OCI-LY7 (cell line): ENCODE data around the gene CCDC39.
A peak's percentile ranks its signal among the peaks of the same experiment; 100 is the strongest.

ENCODE experiments used
- CTCF ChIP-seq: fragments of 200-600 bp; sonication (generic); conservative IDR thresholded peaks from 2 replicates; pipeline ENCODE4 v1.5.1; 2014; ENCODE audit warnings: mild to moderate bottlenecking, antibody characterized with exemption, low read length, moderate library complexity, mixed read lengths
- EZH2phosphoT487 ChIP-seq: fragments of 200-600 bp; sonication (generic); IDR thresholded peaks from 2 replicates; pipeline ENCODE4 v1.6.1; 2018; ENCODE audit warnings: low read depth, borderline replicate concordance, mild to moderate bottlenecking, mixed run types, antibody characterized with exemption, low read length, moderate library complexity, mixed read lengths

DNA sequence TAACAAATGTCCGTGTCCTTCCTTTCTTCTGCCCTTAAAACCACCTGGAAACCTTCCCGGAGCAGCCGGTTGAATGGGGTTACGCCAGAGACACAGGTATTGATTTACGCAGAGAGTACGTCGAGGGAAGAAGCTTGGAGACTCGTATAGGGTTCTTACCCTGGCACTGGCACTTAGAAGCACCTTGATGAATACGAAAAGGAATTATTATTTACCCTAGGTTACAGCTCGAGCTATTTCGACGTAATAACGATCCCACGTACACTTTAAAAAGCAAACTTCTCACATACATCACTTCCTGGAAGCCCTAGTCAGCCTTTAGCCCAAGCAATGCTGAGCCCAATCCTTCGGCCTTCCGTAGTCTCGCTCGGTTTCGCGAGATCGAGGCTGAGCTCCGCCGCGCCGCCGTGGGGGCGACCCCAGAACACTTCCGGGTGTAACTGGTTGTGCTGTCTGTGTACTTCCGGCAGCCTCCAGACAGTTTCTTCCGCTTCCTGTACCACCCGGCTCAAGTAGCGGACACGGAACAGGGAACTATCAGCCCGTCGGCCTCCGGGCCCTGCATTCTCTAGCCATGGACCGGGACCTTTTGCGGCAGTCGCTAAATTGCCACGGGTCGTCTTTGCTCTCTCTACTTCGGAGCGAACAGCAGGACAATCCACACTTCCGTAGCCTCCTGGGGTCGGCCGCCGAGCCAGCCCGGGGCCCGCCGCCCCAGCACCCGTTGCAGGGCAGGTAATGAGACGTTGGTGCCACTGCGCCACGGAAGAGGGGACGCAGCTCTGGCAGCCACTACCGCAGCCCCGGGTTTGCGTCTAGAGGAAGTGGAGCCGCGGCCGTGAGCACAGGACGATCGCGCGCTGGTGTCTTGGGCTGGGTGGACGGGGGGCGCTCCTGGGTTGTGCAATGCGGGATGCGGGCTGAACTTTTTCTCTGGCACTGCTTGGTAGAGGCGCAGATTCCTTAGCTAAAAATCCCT lies 77.3 kb downstream of the CCDC39 start, which contains the start of gene TTC14:
- TF ChIP-seq CTCF (peak; percentile 60), EZH2phosphoT487 (no peak)
